Measurements from ENCODE around the gene GUCA2A. TPM values are rescaled to one million over a fixed set of nuclear protein-coding genes. Genes with fewer than 3 reads are reported as not detected.

Gene GUCA2A
- polyA plus RNA-seq, 2 donors: not detected

GRCh38 chr1:42192106-42192505, 27.6 kb upstream of the GUCA2A start:
- no peaks in the 10 kb centered on the region for H3K27me3 ChIP-seq (ENCODE audit: control insufficient read depth in 1 of 2, insufficient read depth in 2 of 2, low read length in 2 of 2)
- H3K4me1 ChIP-seq (ENCODE audit: control insufficient read depth in 2 of 2, insufficient read depth in 2 of 2, low read length in 1 of 2): peaks cover 0 to 5% of the 10 kb centered on the region in 2 donors
- H3K27ac ChIP-seq (ENCODE audit: low read depth in 2 of 2, low read length in 1 of 2): no peak overlapping the region
- peaks cover 0 to 5% of the 10 kb centered on the region in 2 donors for H3K36me3 ChIP-seq (ENCODE audit: control insufficient read depth in 2 of 2, insufficient read depth in 2 of 2, low read length in 1 of 2)
- no peaks in the 10 kb centered on the region for H3K9me3 ChIP-seq (ENCODE audit: control insufficient read depth in 2 of 2, insufficient read depth in 1 of 2, low read depth in 1 of 2, low read length in 1 of 2)
- WGBS, 2 donors: 78 to 79% methylated on average over 4 of the region's 4 CpGs
- H3K4me3 ChIP-seq (ENCODE audit: low read depth in 1 of 2, low read length in 2 of 2): no peak overlapping the region

- 93 to 95% methylated on average over 8 of the region's 8 CpGs for WGBS, 2 donors
- Histone ChIP-seq H3K27me3 (ENCODE audit: control insufficient read depth in 1 of 2, insufficient read depth in 2 of 2, low read length in 2 of 2) (no peaks in the 10 kb centered on the region), H3K4me3 (ENCODE audit: low read depth in 1 of 2, low read length in 2 of 2) (no peak overlapping the region), H3K27ac (ENCODE audit: low read depth in 2 of 2, low read length in 1 of 2) (peak overlapping the region in 1 of 2 donors; percentile 42), H3K36me3 (ENCODE audit: control insufficient read depth in 2 of 2, insufficient read depth in 2 of 2, low read length in 1 of 2) (peaks cover 0 to 5% of the 10 kb centered on the region in 2 donors), H3K4me1 (ENCODE audit: control insufficient read depth in 2 of 2, insufficient read depth in 2 of 2, low read length in 1 of 2) (peaks cover 0 to 5% of the 10 kb centered on the region in 2 donors), H3K9me3 (ENCODE audit: control insufficient read depth in 2 of 2, insufficient read depth in 1 of 2, low read depth in 1 of 2, low read length in 1 of 2) (no peaks in the 10 kb centered on the region)
These were observed 26.8 kb upstream of the GUCA2A start for GRCh38 chr1:42191319-42191718.

- no peak overlapping the region for H3K27ac ChIP-seq (ENCODE audit: low read depth in 2 of 2, low read length in 1 of 2)
- peaks cover 0 to 5% of the 10 kb centered on the region in 2 donors for H3K36me3 ChIP-seq (ENCODE audit: control insufficient read depth in 2 of 2, insufficient read depth in 2 of 2, low read length in 1 of 2)
- WGBS, 2 donors: 76% methylated on average over 6 of the region's 6 CpGs
- H3K4me1 ChIP-seq (ENCODE audit: control insufficient read depth in 2 of 2, insufficient read depth in 2 of 2, low read length in 1 of 2): peaks cover 0 to 5% of the 10 kb centered on the region in 2 donors
- no peak overlapping the region for H3K4me3 ChIP-seq (ENCODE audit: low read depth in 1 of 2, low read length in 2 of 2)
- no peaks in the 10 kb centered on the region for H3K9me3 ChIP-seq (ENCODE audit: control insufficient read depth in 2 of 2, insufficient read depth in 1 of 2, low read depth in 1 of 2, low read length in 1 of 2)
- no peaks in the 10 kb centered on the region for H3K27me3 ChIP-seq (ENCODE audit: control insufficient read depth in 1 of 2, insufficient read depth in 2 of 2, low read length in 2 of 2)
These were observed 25.6 kb upstream of the GUCA2A start for GRCh38 chr1:42189931-42190853.

GRCh38 chr1:42186152-42186551, 21.6 kb upstream of the GUCA2A start:
- peaks cover 1 to 5% of the 10 kb centered on the region in 2 donors for H3K36me3 ChIP-seq (ENCODE audit: control insufficient read depth in 2 of 2, insufficient read depth in 2 of 2, low read length in 1 of 2)
- no peaks in the 10 kb centered on the region for H3K9me3 ChIP-seq (ENCODE audit: control insufficient read depth in 2 of 2, insufficient read depth in 1 of 2, low read depth in 1 of 2, low read length in 1 of 2)
- no peaks in the 10 kb centered on the region for H3K27me3 ChIP-seq (ENCODE audit: control insufficient read depth in 1 of 2, insufficient read depth in 2 of 2, low read length in 2 of 2)
- H3K4me1 ChIP-seq (ENCODE audit: control insufficient read depth in 2 of 2, insufficient read depth in 2 of 2, low read length in 1 of 2): peaks cover 0 to under 1% of the 10 kb centered on the region in 2 donors
- H3K27ac ChIP-seq (ENCODE audit: low read depth in 2 of 2, low read length in 1 of 2): no peak overlapping the region
- H3K4me3 ChIP-seq (ENCODE audit: low read depth in 1 of 2, low read length in 2 of 2): no peak overlapping the region
- WGBS, 2 donors: 71 to 73% methylated on average over 3 of the region's 3 CpGs

- H3K27me3 ChIP-seq (ENCODE audit: control insufficient read depth in 1 of 2, insufficient read depth in 2 of 2, low read length in 2 of 2): no peaks in the 10 kb centered on the region
- H3K36me3 ChIP-seq (ENCODE audit: control insufficient read depth in 2 of 2, insufficient read depth in 2 of 2, low read length in 1 of 2): peaks cover 5 to 8% of the 10 kb centered on the region in 2 donors
- no peak overlapping the region for H3K27ac ChIP-seq (ENCODE audit: low read depth in 2 of 2, low read length in 1 of 2)
- H3K9me3 ChIP-seq (ENCODE audit: control insufficient read depth in 2 of 2, insufficient read depth in 1 of 2, low read depth in 1 of 2, low read length in 1 of 2): no peaks in the 10 kb centered on the region
- no peaks in the 10 kb centered on the region for H3K4me1 ChIP-seq (ENCODE audit: control insufficient read depth in 2 of 2, insufficient read depth in 2 of 2, low read length in 1 of 2)
- WGBS, 2 donors: 86 to 94% methylated on average over 3 of the region's 3 CpGs
- no peak overlapping the region for H3K4me3 ChIP-seq (ENCODE audit: low read depth in 1 of 2, low read length in 2 of 2)
These were observed 20.1 kb upstream of the GUCA2A start for GRCh38 chr1:42184616-42185015.

GRCh38 chr1:42183957-42184268, 19.4 kb upstream of the GUCA2A start:
- Histone ChIP-seq H3K27me3 (ENCODE audit: control insufficient read depth in 1 of 2, insufficient read depth in 2 of 2, low read length in 2 of 2) (no peaks in the 10 kb centered on the region), H3K9me3 (ENCODE audit: control insufficient read depth in 2 of 2, insufficient read depth in 1 of 2, low read depth in 1 of 2, low read length in 1 of 2) (no peaks in the 10 kb centered on the region), H3K4me3 (ENCODE audit: low read depth in 1 of 2, low read length in 2 of 2) (no peak overlapping the region), H3K36me3 (ENCODE audit: control insufficient read depth in 2 of 2, insufficient read depth in 2 of 2, low read length in 1 of 2) (peaks cover 6 to 8% of the 10 kb centered on the region in 2 donors), H3K4me1 (ENCODE audit: control insufficient read depth in 2 of 2, insufficient read depth in 2 of 2, low read length in 1 of 2) (no peaks in the 10 kb centered on the region), H3K27ac (ENCODE audit: low read depth in 2 of 2, low read length in 1 of 2) (no peak overlapping the region)
- WGBS, 2 donors: 96 to 98% methylated on average over 6 of the region's 6 CpGs

GRCh38 chr1:42183210-42183956, 18.8 kb upstream of the GUCA2A start:
- Histone ChIP-seq H3K27me3 (ENCODE audit: control insufficient read depth in 1 of 2, insufficient read depth in 2 of 2, low read length in 2 of 2) (no peaks in the 10 kb centered on the region), H3K4me3 (ENCODE audit: low read depth in 1 of 2, low read length in 2 of 2) (no peak overlapping the region), H3K27ac (ENCODE audit: low read depth in 2 of 2, low read length in 1 of 2) (no peak overlapping the region), H3K4me1 (ENCODE audit: control insufficient read depth in 2 of 2, insufficient read depth in 2 of 2, low read length in 1 of 2) (no peaks in the 10 kb centered on the region), H3K9me3 (ENCODE audit: control insufficient read depth in 2 of 2, insufficient read depth in 1 of 2, low read depth in 1 of 2, low read length in 1 of 2) (no peaks in the 10 kb centered on the region), H3K36me3 (ENCODE audit: control insufficient read depth in 2 of 2, insufficient read depth in 2 of 2, low read length in 1 of 2) (peaks cover 6 to 8% of the 10 kb centered on the region in 2 donors)
- WGBS, 2 donors: 86 to 94% methylated on average over 3 of the region's 7 CpGs

- 82 to 88% methylated on average over 4 of the region's 4 CpGs for WGBS, 2 donors
- no peaks in the 10 kb centered on the region for H3K4me1 ChIP-seq (ENCODE audit: control insufficient read depth in 2 of 2, insufficient read depth in 2 of 2, low read length in 1 of 2)
- peaks cover 6 to 8% of the 10 kb centered on the region in 2 donors for H3K36me3 ChIP-seq (ENCODE audit: control insufficient read depth in 2 of 2, insufficient read depth in 2 of 2, low read length in 1 of 2)
- H3K4me3 ChIP-seq (ENCODE audit: low read depth in 1 of 2, low read length in 2 of 2): no peak overlapping the region
- H3K27me3 ChIP-seq (ENCODE audit: control insufficient read depth in 1 of 2, insufficient read depth in 2 of 2, low read length in 2 of 2): no peaks in the 10 kb centered on the region
- H3K9me3 ChIP-seq (ENCODE audit: control insufficient read depth in 2 of 2, insufficient read depth in 1 of 2, low read depth in 1 of 2, low read length in 1 of 2): no peaks in the 10 kb centered on the region
- H3K27ac ChIP-seq (ENCODE audit: low read depth in 2 of 2, low read length in 1 of 2): no peak overlapping the region
These were observed 17.1 kb upstream of the GUCA2A start for GRCh38 chr1:42181687-42182086.

GRCh38 chr1:42179900-42180329, 15.4 kb upstream of the GUCA2A start:
- H3K4me1 ChIP-seq (ENCODE audit: control insufficient read depth in 2 of 2, insufficient read depth in 2 of 2, low read length in 1 of 2): no peaks in the 10 kb centered on the region
- H3K9me3 ChIP-seq (ENCODE audit: control insufficient read depth in 2 of 2, insufficient read depth in 1 of 2, low read depth in 1 of 2, low read length in 1 of 2): no peaks in the 10 kb centered on the region
- H3K27ac ChIP-seq (ENCODE audit: low read depth in 2 of 2, low read length in 1 of 2): no peak overlapping the region
- WGBS, 2 donors: 75 to 79% methylated on average over 4 of the region's 4 CpGs
- H3K36me3 ChIP-seq (ENCODE audit: control insufficient read depth in 2 of 2, insufficient read depth in 2 of 2, low read length in 1 of 2): peaks cover 6 to 8% of the 10 kb centered on the region in 2 donors
- H3K27me3 ChIP-seq (ENCODE audit: control insufficient read depth in 1 of 2, insufficient read depth in 2 of 2, low read length in 2 of 2): no peaks in the 10 kb centered on the region
- no peak overlapping the region for H3K4me3 ChIP-seq (ENCODE audit: low read depth in 1 of 2, low read length in 2 of 2)

All from esophagus (tissue), 2 donors.